SK-N-SH (cell line): ENCODE results near the gene PPP1R3D.

ENCODE experiments used
- ELF1 ChIP-seq: IDR thresholded peaks from 2 replicates; pipeline ENCODE4 v1.4.0; 2012
- EP300 ChIP-seq, 2 experiments: IDR thresholded peaks; 2 replicates each; pipeline versions ENCODE4 v1.4.0 to v1.6.1; 2012; ENCODE audit warnings: borderline replicate concordance in 1 of 2, low read depth in 1 of 2, low read length in 1 of 2
- TEAD4 ChIP-seq: IDR thresholded peaks from 2 replicates; pipeline ENCODE4 v1.4.0; 2012; ENCODE audit warnings: mild to moderate bottlenecking, borderline replicate concordance; ENCODE audit not compliant: insufficient read depth
- TF ChIP-seq, protein P1 (sequence below): fragments of 200-600 bp; sonication (generic); IDR thresholded peaks from 2 replicates; pipeline ENCODE4 v1.6.1; 2017; ENCODE audit warnings: antibody characterized with exemption, mild to moderate bottlenecking, moderate library complexity
- TF ChIP-seq, protein P2 (sequence below): IDR thresholded peaks from 2 replicates; pipeline ENCODE4 v1.4.0; 2012; ENCODE audit warnings: low read depth
- TF ChIP-seq, protein P3 (sequence below): IDR thresholded peaks from 2 replicates; pipeline ENCODE4 v1.6.1; 2012; ENCODE audit warnings: mild to moderate bottlenecking, low read depth, low read length, moderate library complexity

DNA sequence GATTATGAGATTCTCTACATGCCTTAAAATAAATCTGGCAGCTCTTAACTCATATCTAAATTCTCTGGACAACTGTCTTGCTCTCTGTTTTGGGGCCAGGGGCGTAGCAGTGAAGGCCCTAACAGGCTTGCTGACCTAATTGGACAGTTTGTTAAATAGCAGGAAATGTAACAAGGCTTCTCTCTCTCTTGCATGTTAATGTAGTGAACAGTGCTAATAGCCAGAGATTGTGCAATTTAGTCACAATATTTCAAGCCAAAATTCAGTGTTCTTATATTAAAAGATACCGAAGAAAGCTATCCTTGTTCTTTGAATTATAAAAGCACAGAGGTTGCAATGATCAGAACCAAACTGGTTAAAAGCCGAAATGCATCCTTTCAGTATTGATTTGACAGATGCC is 3.0 kb downstream of the PPP1R3D start:
- TF ChIP-seq, protein P1, sequence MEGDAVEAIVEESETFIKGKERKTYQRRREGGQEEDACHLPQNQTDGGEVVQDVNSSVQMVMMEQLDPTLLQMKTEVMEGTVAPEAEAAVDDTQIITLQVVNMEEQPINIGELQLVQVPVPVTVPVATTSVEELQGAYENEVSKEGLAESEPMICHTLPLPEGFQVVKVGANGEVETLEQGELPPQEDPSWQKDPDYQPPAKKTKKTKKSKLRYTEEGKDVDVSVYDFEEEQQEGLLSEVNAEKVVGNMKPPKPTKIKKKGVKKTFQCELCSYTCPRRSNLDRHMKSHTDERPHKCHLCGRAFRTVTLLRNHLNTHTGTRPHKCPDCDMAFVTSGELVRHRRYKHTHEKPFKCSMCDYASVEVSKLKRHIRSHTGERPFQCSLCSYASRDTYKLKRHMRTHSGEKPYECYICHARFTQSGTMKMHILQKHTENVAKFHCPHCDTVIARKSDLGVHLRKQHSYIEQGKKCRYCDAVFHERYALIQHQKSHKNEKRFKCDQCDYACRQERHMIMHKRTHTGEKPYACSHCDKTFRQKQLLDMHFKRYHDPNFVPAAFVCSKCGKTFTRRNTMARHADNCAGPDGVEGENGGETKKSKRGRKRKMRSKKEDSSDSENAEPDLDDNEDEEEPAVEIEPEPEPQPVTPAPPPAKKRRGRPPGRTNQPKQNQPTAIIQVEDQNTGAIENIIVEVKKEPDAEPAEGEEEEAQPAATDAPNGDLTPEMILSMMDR, result no peak
- TF ChIP-seq, protein P2, sequence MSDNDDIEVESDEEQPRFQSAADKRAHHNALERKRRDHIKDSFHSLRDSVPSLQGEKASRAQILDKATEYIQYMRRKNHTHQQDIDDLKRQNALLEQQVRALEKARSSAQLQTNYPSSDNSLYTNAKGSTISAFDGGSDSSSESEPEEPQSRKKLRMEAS, result no peak
- TF ChIP-seq EP300 (IDR thresholded peaks at IDR 0.05; ENCODE audit: borderline replicate concordance in 1 of 2, low read depth in 1 of 2, low read length in 1 of 2), result no peak
- TF ChIP-seq, protein P3, sequence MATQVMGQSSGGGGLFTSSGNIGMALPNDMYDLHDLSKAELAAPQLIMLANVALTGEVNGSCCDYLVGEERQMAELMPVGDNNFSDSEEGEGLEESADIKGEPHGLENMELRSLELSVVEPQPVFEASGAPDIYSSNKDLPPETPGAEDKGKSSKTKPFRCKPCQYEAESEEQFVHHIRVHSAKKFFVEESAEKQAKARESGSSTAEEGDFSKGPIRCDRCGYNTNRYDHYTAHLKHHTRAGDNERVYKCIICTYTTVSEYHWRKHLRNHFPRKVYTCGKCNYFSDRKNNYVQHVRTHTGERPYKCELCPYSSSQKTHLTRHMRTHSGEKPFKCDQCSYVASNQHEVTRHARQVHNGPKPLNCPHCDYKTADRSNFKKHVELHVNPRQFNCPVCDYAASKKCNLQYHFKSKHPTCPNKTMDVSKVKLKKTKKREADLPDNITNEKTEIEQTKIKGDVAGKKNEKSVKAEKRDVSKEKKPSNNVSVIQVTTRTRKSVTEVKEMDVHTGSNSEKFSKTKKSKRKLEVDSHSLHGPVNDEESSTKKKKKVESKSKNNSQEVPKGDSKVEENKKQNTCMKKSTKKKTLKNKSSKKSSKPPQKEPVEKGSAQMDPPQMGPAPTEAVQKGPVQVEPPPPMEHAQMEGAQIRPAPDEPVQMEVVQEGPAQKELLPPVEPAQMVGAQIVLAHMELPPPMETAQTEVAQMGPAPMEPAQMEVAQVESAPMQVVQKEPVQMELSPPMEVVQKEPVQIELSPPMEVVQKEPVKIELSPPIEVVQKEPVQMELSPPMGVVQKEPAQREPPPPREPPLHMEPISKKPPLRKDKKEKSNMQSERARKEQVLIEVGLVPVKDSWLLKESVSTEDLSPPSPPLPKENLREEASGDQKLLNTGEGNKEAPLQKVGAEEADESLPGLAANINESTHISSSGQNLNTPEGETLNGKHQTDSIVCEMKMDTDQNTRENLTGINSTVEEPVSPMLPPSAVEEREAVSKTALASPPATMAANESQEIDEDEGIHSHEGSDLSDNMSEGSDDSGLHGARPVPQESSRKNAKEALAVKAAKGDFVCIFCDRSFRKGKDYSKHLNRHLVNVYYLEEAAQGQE, result no peak
- no peak for TF ChIP-seq TEAD4
- no peak for TF ChIP-seq ELF1
